Upper lobe of left lung (tissue), 6 donors: ENCODE measurements around the gene TCEA2. TPM values are rescaled to one million over a fixed set of nuclear protein-coding genes. Genes with fewer than 3 reads are reported as not detected.

Experiments used
- ATAC-seq, 2 donors: fragments of 200-7000 bp; cut with Tn5 transposase; one replicate each; pipeline ENCODE4 v1.9.1; 2022; ENCODE audit warnings: mild to moderate bottlenecking in 2 of 2, moderate library complexity in 2 of 2; ENCODE audit not compliant: low FRiP score in 2 of 2
- DNase-seq, 2 donors: peaks; one replicate each; pipeline ENCODE4 v3.0.0-alpha.2; 2019 to 2020
- H3K27ac ChIP-seq, 4 donors: fragments of 200-600 bp; sonication (generic); one replicate each; pipeline ENCODE4 v1.5.1; 2016 to 2019
- H3K27me3 ChIP-seq, 4 donors: fragments of 200-600 bp; sonication (generic); one replicate each; pipeline ENCODE4 v1.5.1; 2017 to 2019
- H3K36me3 ChIP-seq, 4 donors: fragments of 200-600 bp; sonication (generic); one replicate each; pipeline ENCODE4 v1.5.1; 2016 to 2019
- H3K4me1 ChIP-seq, 4 donors: fragments of 200-600 bp; sonication (generic); one replicate each; pipeline ENCODE4 v1.5.1; 2018 to 2019
- H3K4me3 ChIP-seq, 4 donors: fragments of 200-600 bp; sonication (generic); one replicate each; pipeline ENCODE4 v1.5.1; 2017 to 2019; ENCODE audit warnings: mild to moderate bottlenecking in 2 of 4, moderate library complexity in 1 of 4
- H3K9me3 ChIP-seq, 4 donors: fragments of 200-600 bp; sonication (generic); one replicate each; pipeline ENCODE4 v1.5.1; 2018 to 2019
- EP300 ChIP-seq, 4 donors: sonication (generic); formaldehyde crosslinking; IDR thresholded peaks; one replicate each; pipeline ENCODE4 v1.5.1; 2017; ENCODE audit warnings: antibody characterized with exemption in 4 of 4, control low read depth in 2 of 4
- POLR2A ChIP-seq, 4 donors: fragments of 450-650 bp; IDR thresholded peaks; one replicate each; pipeline ENCODE4 v1.5.1; 2016 to 2017; ENCODE audit warnings: antibody characterized with exemption in 4 of 4, mild to moderate bottlenecking in 2 of 4
- POLR2AphosphoS5 ChIP-seq, 2 donors: sonication (generic); formaldehyde crosslinking; IDR thresholded peaks; one replicate each; pipeline ENCODE4 v1.5.1; 2017; ENCODE audit warnings: antibody characterized with exemption in 2 of 2
- WGBS, 2 donors: methylation state at CpG; one replicate each; pipeline ENCODE4 v1.1.5; 2017 to 2018; 5-methylcytosine and 5-hydroxymethylcytosine counted together
- total RNA-seq, 6 donors: library from RNA; depleted of rRNA in 4 of 6; stranded (reverse); fragments of >200 nt in 4 of 6; gene quantifications; one replicate each; pipeline versions ENCODE4 v1.1.0 to v1.2.1, GENCODE V29; 2016 to 2021
- TF ChIP-seq, protein P1 (sequence below), 6 experiments: fragments of 450-650 bp in 4 of 6; fragments of 200-600 bp in 2 of 6; sonication (generic) in 2 of 6; IDR thresholded peaks; one replicate each; pipeline ENCODE4 v1.5.1; 2016 to 2019; ENCODE audit warnings: antibody characterized with exemption in 6 of 6
- donor health status: DM: no; HTN: no; CAD: no; lungs with moderate emphysema.
- donor health status: DM: no; HTN: yes; CAD: no; lungs with severe emphysema.

Gene TCEA2
- total RNA-seq, 6 donors from 2014 or later = 21.7 to 56.0 (median 28.4) TPM

DNA sequence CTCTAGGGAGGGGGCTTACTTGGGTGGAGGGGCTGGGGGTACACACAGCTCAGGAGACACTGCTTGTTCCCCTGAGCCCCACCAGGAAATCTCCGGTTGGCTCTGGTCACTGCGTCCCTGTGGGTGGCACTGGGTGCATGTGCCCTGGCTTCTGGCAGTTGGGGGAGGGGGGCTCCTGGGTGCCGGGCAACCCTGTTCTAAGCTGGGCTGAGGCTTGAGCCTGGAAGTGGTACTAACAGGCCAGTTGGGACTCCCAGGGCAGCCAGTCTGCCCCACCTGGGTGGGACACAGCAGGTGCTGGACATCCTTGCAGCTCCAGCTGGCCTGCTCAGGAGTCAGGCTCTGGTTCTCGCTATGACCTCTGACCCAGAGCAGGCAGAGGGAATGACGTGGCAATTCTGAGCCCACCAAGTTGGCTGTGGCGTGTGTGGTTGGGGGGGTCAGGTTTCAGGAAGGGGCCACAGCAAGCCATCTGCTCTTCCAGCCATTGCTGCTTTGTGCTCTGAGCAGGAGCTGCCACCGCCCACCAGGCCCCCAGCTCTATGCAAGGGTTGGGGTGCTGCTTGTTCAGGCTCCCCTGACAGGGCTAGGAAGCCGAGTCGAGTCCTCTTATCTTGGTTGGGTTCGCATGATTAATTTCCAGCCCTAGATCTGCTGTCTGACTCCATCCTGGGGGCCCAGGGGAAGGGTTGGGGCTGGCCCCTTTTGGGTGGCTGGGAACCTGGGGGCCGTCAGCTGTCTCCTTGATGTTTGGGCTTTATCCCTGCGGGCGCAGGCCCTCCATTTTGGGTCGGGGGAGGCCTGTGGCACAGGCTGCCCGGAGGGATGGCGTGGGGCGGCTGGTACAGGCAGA, 26.4 kb upstream of the TCEA2 start:
- WGBS, 2 donors = 50 to 73% methylated on average over 2 to 16 of the region's 17 CpGs

GRCh38 chr20:64037199-64037497, 25.9 kb upstream of the TCEA2 start:
- H3K36me3 ChIP-seq = peaks cover 4 to 35% (median 24%) of the 10 kb centered on the region in 4 donors
- DNase-seq = no peak
- peaks cover 0 to 28% (median 12%) of the 10 kb centered on the region in 4 donors for H3K27me3 ChIP-seq
- TF ChIP-seq EP300 (IDR thresholded peaks at IDR 0.05) = no peak
- no peak for TF ChIP-seq POLR2A (IDR thresholded peaks at IDR 0.05)
- no peak for TF ChIP-seq POLR2AphosphoS5 (IDR thresholded peaks at IDR 0.05)
- TF ChIP-seq, protein P1, sequence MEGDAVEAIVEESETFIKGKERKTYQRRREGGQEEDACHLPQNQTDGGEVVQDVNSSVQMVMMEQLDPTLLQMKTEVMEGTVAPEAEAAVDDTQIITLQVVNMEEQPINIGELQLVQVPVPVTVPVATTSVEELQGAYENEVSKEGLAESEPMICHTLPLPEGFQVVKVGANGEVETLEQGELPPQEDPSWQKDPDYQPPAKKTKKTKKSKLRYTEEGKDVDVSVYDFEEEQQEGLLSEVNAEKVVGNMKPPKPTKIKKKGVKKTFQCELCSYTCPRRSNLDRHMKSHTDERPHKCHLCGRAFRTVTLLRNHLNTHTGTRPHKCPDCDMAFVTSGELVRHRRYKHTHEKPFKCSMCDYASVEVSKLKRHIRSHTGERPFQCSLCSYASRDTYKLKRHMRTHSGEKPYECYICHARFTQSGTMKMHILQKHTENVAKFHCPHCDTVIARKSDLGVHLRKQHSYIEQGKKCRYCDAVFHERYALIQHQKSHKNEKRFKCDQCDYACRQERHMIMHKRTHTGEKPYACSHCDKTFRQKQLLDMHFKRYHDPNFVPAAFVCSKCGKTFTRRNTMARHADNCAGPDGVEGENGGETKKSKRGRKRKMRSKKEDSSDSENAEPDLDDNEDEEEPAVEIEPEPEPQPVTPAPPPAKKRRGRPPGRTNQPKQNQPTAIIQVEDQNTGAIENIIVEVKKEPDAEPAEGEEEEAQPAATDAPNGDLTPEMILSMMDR (IDR thresholded peaks at IDR 0.05) = no peak
- peaks cover 42 to 50% (median 45%) of the 10 kb centered on the region in 4 donors for H3K4me1 ChIP-seq
- no peaks in the 10 kb centered on the region for H3K9me3 ChIP-seq
- H3K27ac ChIP-seq = no peak overlapping the region
- H3K4me3 ChIP-seq = no peak overlapping the region
- 58 to 79% methylated on average over 2 to 3 of the region's 3 CpGs for WGBS, 2 donors
- ATAC-seq = no peak

More for the DNA sequence above, 26.4 kb upstream of the TCEA2 start:
- Histone ChIP-seq H3K4me1 (peaks cover 37 to 44% (median 39%) of the 10 kb centered on the region in 4 donors), H3K9me3 (no peaks in the 10 kb centered on the region), H3K36me3 (peaks cover 8 to 40% (median 30%) of the 10 kb centered on the region in 4 donors), H3K4me3 (no peak overlapping the region), H3K27me3 (peaks cover 0 to 22% (median 9%) of the 10 kb centered on the region in 4 donors), H3K27ac (no peak overlapping the region)
- DNase-seq = peak in 1 of 2 donors; percentile 60
- TF ChIP-seq POLR2AphosphoS5 (IDR thresholded peaks at IDR 0.05) (no peak), POLR2A (IDR thresholded peaks at IDR 0.05) (no peak), EP300 (IDR thresholded peaks at IDR 0.05) (no peak)
- TF ChIP-seq, protein P1 (IDR thresholded peaks at IDR 0.05) = no peak
- no peak for ATAC-seq

- TF ChIP-seq POLR2AphosphoS5 (IDR thresholded peaks at IDR 0.05) (no peak), POLR2A (IDR thresholded peaks at IDR 0.05) (no peak), EP300 (IDR thresholded peaks at IDR 0.05) (no peak)
- TF ChIP-seq, protein P1 (IDR thresholded peaks at IDR 0.05) = no peak
- WGBS, 2 donors = 14% methylated on average over 24 to 25 of the region's 36 CpGs
- no peak for ATAC-seq
- Histone ChIP-seq H3K4me1 (peaks cover 45 to 54% (median 49%) of the 10 kb centered on the region in 4 donors), H3K36me3 (peaks cover under 1 to 30% (median 19%) of the 10 kb centered on the region in 4 donors), H3K4me3 (peak overlapping the region in 3 of 4 donors; percentile 49 to 58 (median 53)), H3K9me3 (no peaks in the 10 kb centered on the region), H3K27ac (peak overlapping the region in 2 of 4 donors; percentile 88 to 89), H3K27me3 (peaks cover 0 to 31% (median 12%) of the 10 kb centered on the region in 4 donors)
- DNase-seq = peak in 1 of 2 donors; percentile 85
Measured at GRCh38 chr20:64037498-64038213, 25.3 kb upstream of the TCEA2 start.

DNA sequence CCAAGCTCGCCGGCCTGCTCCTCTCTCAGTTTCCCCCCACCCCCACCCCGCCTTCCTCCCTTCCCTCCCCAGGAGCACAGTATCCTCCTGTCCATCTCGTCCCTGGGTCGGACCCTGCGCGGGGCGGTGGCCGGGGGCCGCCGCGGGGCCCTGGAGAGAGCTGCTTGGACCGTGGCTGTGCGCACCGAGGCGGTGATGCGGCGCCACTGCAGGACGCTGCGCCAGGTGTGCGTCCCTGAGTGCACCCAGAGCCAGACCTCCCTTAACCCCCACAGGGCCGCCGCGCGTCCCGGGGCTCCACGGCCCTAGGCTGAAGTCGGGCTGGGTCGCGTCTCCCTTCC, 24.8 kb upstream of the TCEA2 start:
- WGBS, 2 donors = 0 to 7% methylated on average over 2 to 3 of the region's 30 CpGs
- ATAC-seq (no peak), DNase-seq (no peak)
- Histone ChIP-seq H3K4me1 (peaks cover 45 to 54% (median 49%) of the 10 kb centered on the region in 4 donors), H3K9me3 (no peaks in the 10 kb centered on the region), H3K27ac (peak overlapping the region; percentile 41 to 89 (median 80)), H3K27me3 (peaks cover 0 to 31% (median 12%) of the 10 kb centered on the region in 4 donors), H3K36me3 (peaks cover 0 to 24% (median 14%) of the 10 kb centered on the region in 4 donors), H3K4me3 (peak overlapping the region; percentile 11 to 58 (median 51))
- no peak for TF ChIP-seq POLR2A (IDR thresholded peaks at IDR 0.05)
- TF ChIP-seq, protein P1 (IDR thresholded peaks at IDR 0.05) = no peak
- no peak for TF ChIP-seq EP300 (IDR thresholded peaks at IDR 0.05)
- no peak for TF ChIP-seq POLR2AphosphoS5 (IDR thresholded peaks at IDR 0.05)
